ENCODE results near the gene ERP29. TPM values are rescaled to one million over a fixed set of nuclear protein-coding genes. Genes with fewer than 3 reads are reported as not detected.
"Not testable (repeated sequence)": the region's sequence is repeated elsewhere in the genome, so short reads cannot be mapped to it uniquely, and the experiment has no call there.

ERP29 gene
- total RNA-seq, 1 experiment from 2014 or later, result 123 TPM

DNA sequence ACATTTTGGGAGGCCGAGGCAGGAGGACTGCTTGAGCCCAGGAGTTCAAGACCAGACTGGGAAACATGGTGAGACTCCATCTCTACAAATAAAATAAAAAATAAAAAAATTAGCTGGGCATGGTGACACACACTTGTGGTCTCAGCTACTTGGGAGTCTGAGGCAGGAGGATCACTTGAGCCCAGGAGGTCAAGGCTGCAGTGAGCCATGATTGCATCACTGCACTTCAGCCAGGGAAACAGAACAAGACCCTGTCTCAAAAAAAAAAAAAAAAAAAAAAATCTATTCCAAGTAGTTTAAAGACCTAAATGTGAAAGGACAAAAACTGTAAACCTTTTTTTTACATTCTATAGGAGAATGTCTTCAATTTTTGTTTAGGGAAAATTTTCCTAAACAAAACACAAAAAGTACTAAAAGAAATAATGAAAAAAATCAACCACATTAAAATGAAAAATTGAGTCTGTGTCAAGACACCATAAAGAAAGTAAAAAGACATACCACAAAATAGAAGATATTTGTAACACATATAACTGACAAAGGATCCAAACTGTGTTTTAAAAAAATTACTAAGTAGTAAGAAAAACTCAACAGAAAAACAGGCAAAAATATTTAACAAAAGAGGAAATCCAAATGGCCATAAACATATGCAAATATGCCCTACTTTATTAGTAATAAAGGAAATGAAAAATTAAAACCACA lies 17.3 kb upstream of the ERP29 start:
- DNase-seq, result no peak
- no peak overlapping the region for H3K4me3 ChIP-seq
- no peaks in the 10 kb centered on the region for H3K9me3 ChIP-seq
- H3K27me3 ChIP-seq, result no peaks in the 10 kb centered on the region
- no peaks in the 10 kb centered on the region for H3K36me3 ChIP-seq

DNA sequence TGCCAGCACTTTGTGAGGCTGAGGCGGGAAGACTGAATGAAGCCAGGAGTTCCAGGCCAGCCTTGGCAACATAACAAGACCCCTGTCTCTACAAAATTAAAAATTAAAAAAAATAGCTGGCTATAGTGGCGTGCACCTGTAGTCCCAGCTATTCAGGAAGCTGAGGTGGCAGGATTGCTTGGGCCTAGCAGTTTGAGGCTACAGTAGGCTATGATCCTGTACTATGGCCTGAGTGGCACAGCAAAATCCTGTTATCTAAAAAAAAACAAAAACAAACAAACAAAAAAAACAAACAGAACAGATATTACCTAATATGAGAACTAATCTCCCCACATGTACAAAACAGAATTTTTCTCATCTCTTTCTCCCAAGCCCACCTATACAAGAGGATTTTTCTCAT lies 15.9 kb upstream of the ERP29 start:
- no peak for DNase-seq
- Histone ChIP-seq H3K27me3 (no peaks in the 10 kb centered on the region), H3K9me3 (no peaks in the 10 kb centered on the region), H3K4me3 (no peak overlapping the region), H3K36me3 (no peaks in the 10 kb centered on the region)

DNA sequence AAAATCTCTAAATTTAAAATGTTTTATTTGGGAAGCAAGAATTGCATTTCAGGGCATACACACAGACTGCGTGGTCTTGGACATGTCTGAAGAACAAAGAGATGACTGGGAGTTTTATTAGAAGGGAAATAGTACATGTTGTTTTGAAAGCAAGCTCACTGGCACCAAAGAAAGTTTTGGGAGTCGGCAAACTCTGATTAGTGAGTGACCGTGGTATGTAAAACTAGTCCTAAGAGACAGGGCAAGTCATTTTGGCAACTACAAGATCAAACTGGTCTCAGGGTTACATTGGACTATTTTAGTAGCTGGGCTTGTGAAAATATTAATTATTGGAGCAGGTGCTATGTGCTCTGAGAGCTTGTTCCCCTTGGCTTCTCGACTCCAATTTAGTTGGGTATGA lies 15.2 kb upstream of the ERP29 start:
- Histone ChIP-seq H3K4me3 (no peak overlapping the region), H3K27me3 (no peaks in the 10 kb centered on the region), H3K36me3 (no peaks in the 10 kb centered on the region), H3K9me3 (no peaks in the 10 kb centered on the region)
- no peak for DNase-seq

DNA sequence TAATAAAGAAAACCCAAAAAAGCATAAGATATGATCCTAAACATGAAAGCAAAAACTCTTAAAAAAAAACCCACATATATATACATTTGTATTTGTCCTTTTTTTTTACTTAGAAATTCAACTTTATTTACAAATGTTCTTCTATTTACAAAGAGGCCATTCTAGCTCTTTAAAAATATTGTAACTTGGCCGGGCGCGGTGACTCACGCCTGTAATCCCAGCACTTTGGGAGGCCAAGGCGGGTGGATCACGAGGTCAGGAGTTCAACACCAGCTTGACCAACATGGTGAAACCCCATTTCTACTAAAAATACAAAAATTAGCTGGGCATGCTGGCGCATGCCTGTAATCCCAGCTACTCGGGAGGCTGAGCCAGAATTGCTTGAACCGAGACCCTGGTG lies 14.1 kb upstream of the ERP29 start:
- peak; percentile 13 for DNase-seq
- H3K4me3 ChIP-seq, result not testable (repeated sequence)

DNA sequence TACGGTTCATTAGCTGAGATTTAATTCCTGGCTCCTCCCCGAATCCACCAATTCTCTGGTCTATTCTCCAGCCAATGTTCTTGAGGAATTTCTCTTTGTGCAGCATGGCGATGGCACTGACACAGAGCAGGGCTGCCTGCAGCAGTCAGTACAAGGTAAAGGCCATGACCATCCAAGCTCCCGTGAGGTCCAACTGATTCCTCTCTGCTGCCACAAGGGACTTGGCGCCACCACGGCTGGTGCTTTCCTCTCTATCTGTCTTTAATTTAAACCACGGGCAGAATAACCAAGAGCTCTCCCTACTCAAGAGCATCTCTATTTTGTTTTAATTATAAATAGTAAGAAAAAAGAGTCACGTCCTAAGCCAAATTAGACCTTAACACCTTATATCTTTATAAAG lies 12.4 kb upstream of the ERP29 start:
- Histone ChIP-seq H3K27me3 (no peaks in the 10 kb centered on the region), H3K4me3 (no peak overlapping the region), H3K36me3 (peaks cover 2% of the 10 kb centered on the region; the same call in 1 of the 2 replicates), H3K9me3 (no peaks in the 10 kb centered on the region)
- no peak for DNase-seq

More for the DNA sequence above, 14.1 kb upstream of the ERP29 start:
- H3K36me3 ChIP-seq, H3K9me3 ChIP-seq, H3K27me3 ChIP-seq: not testable (repeated sequence)

DNA sequence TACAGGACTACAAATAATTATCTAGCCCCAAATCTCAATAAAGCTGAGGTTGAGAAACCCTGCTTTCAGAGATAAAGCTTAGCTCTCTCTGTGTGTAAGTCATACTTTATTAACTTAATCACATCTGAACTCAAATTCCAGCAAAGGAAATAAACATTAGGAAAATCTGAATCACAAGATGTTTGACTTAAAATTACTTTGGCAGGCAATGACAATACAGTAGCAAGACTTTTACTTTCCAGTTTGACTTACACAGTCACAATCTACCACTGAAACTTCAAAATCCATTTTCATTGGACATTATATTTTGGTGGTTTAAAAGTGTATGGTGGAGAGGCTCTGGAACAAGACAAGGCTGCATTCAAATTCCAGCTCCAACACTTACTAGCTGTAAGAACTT lies 11.7 kb upstream of the ERP29 start:
- Histone ChIP-seq H3K9me3 (no peaks in the 10 kb centered on the region), H3K4me3 (no peak overlapping the region), H3K27me3 (no peaks in the 10 kb centered on the region), H3K36me3 (peaks cover 2% of the 10 kb centered on the region; the same call in 1 of the 2 replicates)
- DNase-seq, result no peak

DNA sequence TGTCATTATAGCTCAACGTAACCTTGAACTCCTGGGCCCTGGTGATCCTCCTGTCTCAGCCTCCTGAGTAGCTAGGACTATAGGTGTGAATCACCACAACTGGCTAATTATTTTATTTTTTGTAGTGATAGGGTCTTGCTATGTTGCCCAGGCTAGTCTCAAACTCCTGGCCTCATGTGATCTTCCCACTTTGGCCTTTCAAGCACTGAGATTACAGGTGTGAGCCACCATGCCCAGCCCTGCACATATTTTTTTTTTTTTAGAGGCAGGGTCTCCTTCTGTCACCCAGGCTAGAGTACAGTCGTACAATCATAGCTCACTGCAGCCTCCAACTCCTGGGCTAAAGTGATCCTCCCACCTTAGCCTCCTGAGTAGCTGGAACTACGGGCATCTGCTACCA lies 9.2 kb upstream of the ERP29 start:
- DNase-seq, result no peak
- Histone ChIP-seq H3K9me3 (no peaks in the 10 kb centered on the region), H3K27me3 (no peaks in the 10 kb centered on the region), H3K36me3 (peaks cover 2% of the 10 kb centered on the region; the same call in 1 of the 2 replicates), H3K4me3 (no peak overlapping the region)

DNA sequence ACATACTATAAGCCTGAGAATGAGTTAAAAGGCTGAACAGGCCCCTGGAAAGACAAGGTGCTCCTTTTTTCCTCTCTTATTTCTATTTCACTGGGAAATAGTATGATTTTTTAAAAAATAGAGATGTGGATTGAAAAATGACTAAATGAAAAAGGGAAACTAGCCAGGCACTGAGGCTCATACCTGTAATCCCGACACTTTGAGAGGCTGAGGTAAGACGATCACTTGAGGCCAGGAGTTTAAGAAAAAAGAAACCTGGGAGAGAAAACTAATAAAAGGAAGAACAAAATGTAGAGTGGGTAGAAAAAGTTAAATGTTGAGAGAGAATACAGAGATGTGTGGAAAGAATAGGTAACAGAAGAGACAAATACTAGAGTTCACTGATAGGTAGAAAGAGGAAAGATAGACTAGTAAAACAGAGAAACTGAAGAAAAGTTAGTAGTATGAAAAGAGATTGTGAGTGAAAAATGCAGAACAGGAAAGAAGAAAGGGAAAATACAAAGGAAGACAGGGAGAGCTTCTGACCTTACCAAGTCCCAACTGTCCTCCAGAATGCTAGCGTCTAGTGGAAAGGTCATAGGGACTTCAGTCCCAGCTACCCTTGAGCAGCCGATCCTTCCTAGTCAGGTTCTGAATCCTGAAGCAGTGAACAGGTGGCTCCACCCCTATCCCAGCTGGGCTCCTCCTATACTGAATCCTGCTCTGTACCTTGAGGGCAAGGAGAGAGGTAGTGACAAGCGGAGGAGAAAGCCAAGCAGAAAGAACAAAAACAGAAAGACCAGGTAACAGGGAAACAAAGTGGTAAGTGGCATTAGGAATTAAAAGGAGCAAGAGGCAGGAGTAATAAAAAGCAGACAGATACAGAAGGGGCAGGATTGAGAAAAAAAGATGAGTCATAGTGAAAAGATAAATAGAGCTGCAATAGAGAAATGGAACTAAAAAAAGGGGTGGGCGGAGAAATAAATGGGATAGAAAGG lies 7.5 kb upstream of the ERP29 start:
- no peaks in the 10 kb centered on the region for H3K9me3 ChIP-seq
- no peak for DNase-seq
- no peaks in the 10 kb centered on the region for H3K27me3 ChIP-seq
- peaks cover 2% of the 10 kb centered on the region; the same call in 1 of the 2 replicates for H3K36me3 ChIP-seq
- no peak overlapping the region for H3K4me3 ChIP-seq

DNA sequence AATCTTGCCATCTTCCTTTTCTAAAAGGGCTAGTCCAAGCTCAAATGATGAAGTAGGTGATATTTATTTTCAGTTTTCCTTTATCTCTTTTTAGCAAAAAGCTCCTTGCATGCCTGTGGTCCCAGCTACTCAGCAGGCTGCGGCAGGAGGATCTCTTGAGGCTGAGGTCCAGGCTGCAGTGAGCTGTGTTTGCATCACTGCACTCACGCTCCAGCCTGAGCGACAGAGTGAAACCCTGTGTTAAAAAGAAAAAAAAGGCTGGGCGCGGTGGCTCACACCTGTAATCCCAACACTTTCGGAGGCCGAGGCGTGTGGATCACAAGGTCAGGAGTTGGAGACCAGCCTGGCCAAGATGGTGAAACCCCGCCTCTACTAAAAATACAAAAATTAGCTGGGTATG lies 5.3 kb upstream of the ERP29 start:
- no peaks in the 10 kb centered on the region for H3K27me3 ChIP-seq
- DNase-seq, result no peak

DNA sequence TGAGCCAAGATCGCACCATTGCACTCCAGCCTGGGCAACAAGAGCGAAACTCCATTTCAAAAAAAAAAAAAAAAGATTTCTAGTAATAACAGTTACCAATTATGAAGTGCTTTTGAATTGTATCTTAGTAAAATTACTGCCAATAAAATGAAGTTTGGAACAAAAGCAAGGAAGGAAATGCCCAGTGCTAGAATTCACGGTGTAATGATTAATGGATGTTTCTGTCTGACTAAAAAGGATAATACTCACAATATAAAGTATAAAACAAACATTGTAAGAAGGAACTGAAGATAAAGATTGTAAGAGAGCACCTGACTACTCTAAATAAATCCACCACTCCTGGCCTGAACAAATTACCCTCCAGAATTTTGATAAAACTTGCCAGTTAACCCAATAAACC lies 4.3 kb upstream of the ERP29 start:
- Histone ChIP-seq H3K4me3 (no peak overlapping the region), H3K27me3 (no peaks in the 10 kb centered on the region), H3K36me3 (no peaks in the 10 kb centered on the region; the same call in none of the 2 replicates), H3K9me3 (no peaks in the 10 kb centered on the region)
- DNase-seq, result no peak

More for the DNA sequence above, 5.3 kb upstream of the ERP29 start:
- Histone ChIP-seq H3K36me3 (peaks cover 2% of the 10 kb centered on the region), H3K4me3 (no peak overlapping the region), H3K9me3 (no peaks in the 10 kb centered on the region)

DNA sequence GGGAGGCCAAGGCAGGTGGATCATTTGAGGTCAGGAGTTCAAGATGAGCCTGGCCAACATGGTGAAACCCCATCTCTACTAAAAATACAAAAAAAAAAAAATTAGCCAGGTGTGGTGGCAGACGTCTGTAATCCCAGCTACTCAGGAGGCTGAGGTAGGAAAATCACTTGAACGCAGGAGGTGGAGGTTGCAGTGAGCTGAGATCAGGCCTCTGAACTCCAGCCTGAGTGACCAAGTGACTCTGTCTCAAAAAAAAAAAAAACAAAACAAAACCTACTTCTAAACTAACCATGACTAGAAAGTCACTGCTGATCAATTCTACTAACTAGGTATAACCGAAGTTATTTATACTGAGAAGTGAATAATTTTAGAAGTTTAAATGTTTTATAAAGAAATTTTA lies 3.6 kb upstream of the ERP29 start:
- H3K9me3 ChIP-seq, H3K4me3 ChIP-seq, H3K36me3 ChIP-seq, H3K27me3 ChIP-seq, DNase-seq: not testable (repeated sequence)

DNA sequence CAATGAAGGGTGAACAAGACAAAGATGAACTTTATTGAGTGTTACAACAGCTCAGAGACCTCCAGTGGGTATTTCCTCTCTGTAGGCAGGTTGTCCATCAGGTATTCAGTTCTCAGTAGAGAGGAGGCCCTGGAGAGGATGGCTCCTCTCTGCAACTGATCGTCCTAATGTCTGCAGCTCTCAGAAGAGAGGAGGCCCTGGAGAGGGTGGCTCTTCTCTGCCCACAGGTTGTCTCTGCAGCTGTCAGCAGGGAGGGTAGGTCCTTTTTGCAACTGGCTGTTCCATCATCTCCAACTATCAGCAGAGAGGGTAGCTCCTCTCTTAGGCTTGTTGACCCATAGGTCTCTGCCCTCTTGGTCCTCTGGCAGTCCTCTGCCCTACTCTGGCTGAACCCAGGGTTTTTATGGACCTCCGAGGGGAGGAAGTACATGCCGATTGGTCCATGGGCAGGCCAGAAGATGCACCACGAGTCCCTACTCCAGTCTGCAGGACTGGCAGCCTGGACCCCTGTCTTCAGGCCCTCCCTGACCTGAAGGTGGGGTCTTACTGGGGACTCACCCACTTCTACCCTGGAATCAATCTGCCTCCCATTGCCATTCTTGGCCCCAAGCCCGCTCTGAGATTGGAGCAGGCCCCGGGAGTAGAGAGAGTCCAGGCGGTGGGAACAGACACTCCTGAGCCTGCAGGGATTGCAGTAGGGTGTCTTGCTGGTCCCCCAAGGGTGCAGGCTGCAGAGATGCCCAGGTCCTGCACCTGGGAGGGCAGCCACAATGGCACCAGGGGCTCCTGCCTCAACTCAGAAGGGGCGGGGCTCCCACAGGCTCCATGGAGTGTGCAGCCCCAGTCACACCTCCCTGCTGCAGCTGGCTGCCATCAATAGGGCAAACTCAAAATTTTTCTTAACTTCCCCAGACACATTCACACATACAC lies 2.5 kb upstream of the ERP29 start:
- Histone ChIP-seq H3K4me3 (no peak overlapping the region), H3K27me3 (no peaks in the 10 kb centered on the region), H3K9me3 (no peaks in the 10 kb centered on the region), H3K36me3 (peaks cover 14% of the 10 kb centered on the region)
- DNase-seq, result no peak

DNA sequence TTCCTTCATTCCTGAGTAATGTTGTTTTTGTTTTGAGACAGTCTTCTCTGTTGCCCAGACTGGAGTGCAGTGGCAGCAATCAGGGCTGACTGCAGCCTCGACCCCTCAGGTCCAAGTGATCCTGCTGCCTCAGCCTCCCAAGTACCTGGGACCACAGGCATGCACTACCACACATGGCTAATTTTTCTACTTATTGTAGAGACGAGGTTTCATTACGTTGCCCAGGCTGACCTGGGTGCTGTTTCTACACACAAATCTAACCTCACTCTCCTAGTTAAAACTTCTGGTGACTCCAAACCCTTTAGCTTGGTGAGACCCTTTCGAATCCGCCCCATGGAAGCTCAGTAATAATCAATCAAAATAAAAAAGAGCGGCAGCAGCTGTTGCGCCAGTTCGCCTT lies 1.5 kb upstream of the ERP29 start:
- Histone ChIP-seq H3K9me3 (no peaks in the 10 kb centered on the region), H3K27me3 (no peaks in the 10 kb centered on the region), H3K36me3 (peaks cover 22% of the 10 kb centered on the region), H3K4me3 (peak overlapping the region; percentile 100)
- DNase-seq, result no peak

DNA sequence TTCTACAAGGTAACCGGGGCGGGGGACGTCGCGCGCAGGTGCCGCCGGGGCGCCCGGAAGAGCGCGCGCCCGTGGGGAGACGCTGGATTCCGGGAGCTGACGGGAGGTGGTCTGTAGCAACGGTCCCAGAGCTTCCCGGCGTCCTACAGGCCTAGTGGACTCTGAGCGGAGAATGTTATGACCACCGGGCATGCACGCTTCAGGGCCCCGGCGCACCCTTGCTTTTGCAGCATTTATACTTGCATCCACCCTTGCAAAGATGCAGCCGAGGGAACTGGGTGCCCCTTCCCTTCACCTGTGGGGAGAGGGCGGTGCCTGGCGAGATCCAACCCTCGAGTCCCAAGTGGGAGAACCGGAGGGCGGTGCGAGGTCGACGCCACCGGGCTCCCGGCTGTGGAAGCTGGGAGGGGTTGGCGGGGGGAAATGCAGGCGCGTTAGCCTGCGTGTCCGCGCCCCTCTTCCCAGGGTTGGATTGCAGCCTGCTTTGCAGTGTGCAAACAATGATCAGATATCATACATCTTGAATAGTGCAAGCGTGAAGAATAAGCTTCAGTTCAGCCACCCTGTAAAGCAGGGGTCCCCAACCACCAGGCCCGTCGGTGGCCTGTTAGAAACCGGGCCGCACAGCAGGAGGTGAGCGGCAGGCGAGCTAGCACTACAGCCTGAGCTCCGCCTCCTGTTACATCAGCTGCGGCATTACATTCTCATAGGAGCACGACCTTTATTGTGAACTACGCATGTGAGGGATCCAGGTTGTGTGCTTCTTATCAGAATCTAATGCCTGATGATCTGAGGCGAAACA lies 576 bp downstream of the ERP29 start:
- Histone ChIP-seq H3K36me3 (peaks cover 32% of the 10 kb centered on the region), H3K27me3 (no peaks in the 10 kb centered on the region), H3K9me3 (no peaks in the 10 kb centered on the region), H3K4me3 (peak overlapping the region; percentile 100)
- peak; percentile 75 for DNase-seq

DNA sequence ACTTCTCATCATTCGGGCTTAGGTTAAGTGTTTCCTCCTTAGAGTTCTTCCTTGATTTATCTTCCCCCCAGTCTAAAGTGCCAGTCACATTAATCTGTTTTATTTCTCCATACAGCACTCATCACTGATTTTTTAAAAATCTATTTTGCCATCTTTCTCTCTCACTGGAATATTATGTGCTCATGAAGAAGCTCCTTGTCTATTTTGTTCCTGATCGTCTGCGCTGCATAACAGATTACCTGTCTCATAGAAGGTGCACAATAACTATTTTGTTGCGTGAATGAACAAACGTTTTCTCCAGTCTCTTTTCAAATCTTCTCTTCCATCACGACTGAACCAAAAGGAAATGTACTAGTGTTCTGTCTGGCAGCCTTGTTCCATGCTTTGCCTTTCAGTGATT lies 2.7 kb downstream of the ERP29 start:
- no peak for DNase-seq
- Histone ChIP-seq H3K36me3 (peaks cover 51% of the 10 kb centered on the region), H3K27me3 (no peaks in the 10 kb centered on the region), H3K4me3 (no peak overlapping the region), H3K9me3 (no peaks in the 10 kb centered on the region)

DNA sequence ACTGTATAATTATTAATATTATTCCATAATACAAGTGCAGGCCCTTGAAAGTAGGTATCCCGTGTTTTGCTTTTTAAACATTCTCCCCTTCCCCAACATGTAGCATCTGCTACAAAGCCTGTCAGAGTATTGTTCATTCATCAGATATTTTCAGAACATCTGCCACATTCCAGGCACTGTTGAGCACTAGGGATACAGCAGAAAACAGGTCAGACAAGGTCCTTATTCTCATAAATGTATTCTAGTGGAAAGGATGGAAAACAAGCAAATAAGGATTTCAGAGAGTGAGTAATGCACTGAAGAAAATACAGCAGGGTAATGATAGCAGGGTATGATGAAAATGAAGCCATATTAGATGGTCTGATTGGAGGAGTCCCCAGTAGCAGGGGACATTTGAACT lies 3.8 kb downstream of the ERP29 start:
- no peak for DNase-seq
- Histone ChIP-seq H3K9me3 (no peaks in the 10 kb centered on the region), H3K36me3 (peaks cover 60% of the 10 kb centered on the region), H3K4me3 (no peak overlapping the region), H3K27me3 (no peaks in the 10 kb centered on the region)

All from MG63 (cell line).